HCT116 (cell line): ENCODE data around the gene RFX3. TPM values are rescaled to one million over a fixed set of nuclear protein-coding genes. Genes with fewer than 3 reads are reported as not detected.
"Not testable (repeated sequence)": the region's sequence is repeated elsewhere in the genome, so short reads cannot be mapped to it uniquely, and the experiment has no call there.

ENCODE experiments used
- ATAC-seq: fragments of 200-7000 bp; cut with Tn5 transposase; 2 replicates; pipeline ENCODE4 v1.9.1; 2020; ENCODE audit warnings: mild to moderate bottlenecking, moderate library complexity
- BruUV-seq: library from RNA; stranded (reverse); fragments of 400-500 nt; replicated peaks from 2 replicates; lab custom pipeline; 2021; lab: Mats Ljungman, UMichigan
- CTCF ChIA-PET: fragments of 300-600 bp; sonication (Branson Sonifier 250); formaldehyde crosslinking; loops from one replicate; lab custom pipeline; 2021; ENCODE audit warnings: antibody characterized with exemption; lab: Charles Lee
- POLR2A ChIA-PET: fragments of 300-600, 350-600 bp; sonication (Branson Sonifier 250); formaldehyde crosslinking; loops from one replicate; lab custom pipeline; 2021; ENCODE audit warnings: antibody characterized with exemption; lab: Charles Lee
- RAD21 ChIA-PET, 2 experiments: fragments of 300-600 bp; sonication (Branson Sonifier 250); formaldehyde crosslinking; loops; one replicate each; lab custom pipeline; 2023; ENCODE audit warnings: low total read pairs in 2 of 2; ENCODE audit not compliant: uncharacterized antibody in 2 of 2, unreplicated experiment in 2 of 2, low non-redundant PET in 1 of 2; lab: Charles Lee
- DNase-seq: peaks from one replicate; pipeline ENCODE4 v3.0.0-alpha.2; 2010; ENCODE audit warnings: low read depth, low spot score
- H2AFZ ChIP-seq: fragments of 200-600 bp; shearing (Covaris generic), sonication (generic); 2 replicates; pipeline ENCODE4 v1.6.1; 2017; ENCODE audit warnings: low read depth, mixed run types, mixed read lengths, antibody characterized with exemption, low read length; ENCODE audit not compliant: poor library complexity, severe bottlenecking
- H3K27ac ChIP-seq: 2 replicates; pipeline ENCODE4 v1.5.1; 2012; ENCODE audit warnings: low read depth, low read length
- H3K27me3 ChIP-seq: fragments of 200-600 bp; sonication (generic); 2 replicates; pipeline ENCODE4 v1.6.1; 2016; ENCODE audit warnings: mixed run types, low read length, mixed read lengths; ENCODE audit not compliant: insufficient read depth
- H3K36me3 ChIP-seq, 2 experiments: fragments of 200-500 bp in 1 of 2; fragments of 200-600 bp in 1 of 2; sonication (Bioruptor generic) in 1 of 2; sonication (generic) in 1 of 2; 2 replicates each; pipeline versions ENCODE4 v1.5.1 to v1.6.1; 2014 to 2016; ENCODE audit warnings: low read length in 2 of 2, inconsistent platforms in 1 of 2, mixed read lengths in 1 of 2, mixed run types in 1 of 2; ENCODE audit not compliant: insufficient read depth in 2 of 2, control insufficient read depth in 1 of 2
- H3K4me1 ChIP-seq, 2 experiments: fragments of 200-600 bp in 1 of 2; sonication (generic) in 1 of 2; 2 replicates each; pipeline versions ENCODE4 v1.5.1 to v1.6.1; 2012 to 2017; ENCODE audit warnings: low read length in 2 of 2, inconsistent platforms in 1 of 2, mild to moderate bottlenecking in 1 of 2, mixed read lengths in 1 of 2, mixed run types in 1 of 2, moderate library complexity in 1 of 2; ENCODE audit not compliant: insufficient read depth in 2 of 2, control insufficient read depth in 1 of 2
- H3K4me2 ChIP-seq: fragments of 200-600 bp; sonication (generic); 2 replicates; pipeline ENCODE4 v1.6.1; 2017; ENCODE audit warnings: mixed run types, low read length, mixed read lengths
- H3K4me3 ChIP-seq, 2 experiments: fragments of 200-600 bp in 1 of 2; sonication (generic) in 1 of 2; replicated peaks in 1 of 2; 2 replicates each; pipeline ENCODE4 v1.5.1; 2011 to 2016; ENCODE audit warnings: low read length in 2 of 2, control low read depth in 1 of 2, low read depth in 1 of 2, mild to moderate bottlenecking in 1 of 2, mixed read lengths in 1 of 2, mixed run types in 1 of 2
- H3K79me2 ChIP-seq: fragments of 200-600 bp; sonication (generic); 2 replicates; pipeline ENCODE4 v1.6.1; 2017; ENCODE audit warnings: mild to moderate bottlenecking, mixed run types, low read length, moderate library complexity, mixed read lengths; ENCODE audit not compliant: insufficient read depth
- H3K9ac ChIP-seq: fragments of 200-600 bp; sonication (generic); 2 replicates; pipeline ENCODE4 v1.6.1; 2016; ENCODE audit warnings: low read length, mixed read lengths
- H3K9me2 ChIP-seq: fragments of 200-600 bp; sonication (generic), shearing (Covaris generic); 2 replicates; pipeline ENCODE4 v1.6.1; 2017; ENCODE audit warnings: mixed run types, mild to moderate bottlenecking, moderate library complexity; ENCODE audit not compliant: insufficient read depth
- H3K9me3 ChIP-seq, 2 experiments: fragments of 200-500 bp in 1 of 2; fragments of 200-600 bp in 1 of 2; sonication (Bioruptor generic) in 1 of 2; sonication (generic) in 1 of 2; 2 replicates each; pipeline ENCODE4 v1.6.1; 2014 to 2017; ENCODE audit warnings: low read length in 2 of 2, mixed read lengths in 2 of 2, inconsistent platforms in 1 of 2, low read depth in 1 of 2, mild to moderate bottlenecking in 1 of 2, mixed run types in 1 of 2, moderate library complexity in 1 of 2; ENCODE audit not compliant: control insufficient read depth in 1 of 2, insufficient read depth in 1 of 2
- H4K20me1 ChIP-seq: fragments of 200-600 bp; sonication (generic), shearing (Covaris generic); 2 replicates; pipeline ENCODE4 v1.6.1; 2017; ENCODE audit warnings: mixed run types, mild to moderate bottlenecking, moderate library complexity; ENCODE audit not compliant: insufficient read depth
- ATF3 ChIP-seq: IDR thresholded peaks from 2 replicates; pipeline ENCODE4 v1.6.1; 2012
- CBX3 ChIP-seq: IDR thresholded peaks from 2 replicates; pipeline ENCODE4 v1.6.1; 2012; ENCODE audit warnings: low read depth
- CEBPB ChIP-seq: IDR thresholded peaks from 2 replicates; pipeline ENCODE4 v1.6.1; 2012; ENCODE audit warnings: low read depth
- EGR1 ChIP-seq: IDR thresholded peaks from 2 replicates; pipeline ENCODE4 v1.6.1; 2012; ENCODE audit warnings: low read depth
- ELF1 ChIP-seq: IDR thresholded peaks from 2 replicates; pipeline ENCODE4 v1.6.1; 2012; ENCODE audit warnings: low read depth, borderline replicate concordance
- EZH2 ChIP-seq: fragments of 200-600 bp; sonication (generic); IDR thresholded peaks from 2 replicates; pipeline ENCODE4 v1.6.1; 2017; ENCODE audit warnings: antibody characterized with exemption, mixed run types
- EZH2phosphoT487 ChIP-seq: fragments of 200-600 bp; IDR thresholded peaks from 2 replicates; pipeline ENCODE4 v1.6.1; 2018; ENCODE audit warnings: antibody characterized with exemption, borderline replicate concordance
- POLR2A ChIP-seq: IDR thresholded peaks from 2 replicates; pipeline ENCODE4 v1.7.0; 2011; ENCODE audit warnings: borderline replicate concordance; ENCODE audit not compliant: insufficient read depth, insufficient read length; ENCODE audit errors: extremely low read depth
- POLR2AphosphoS5 ChIP-seq: IDR thresholded peaks from 2 replicates; pipeline ENCODE4 v1.6.1; 2011; ENCODE audit warnings: mild to moderate bottlenecking, low read depth, low read length, moderate library complexity
- RAD21 ChIP-seq: IDR thresholded peaks from 2 replicates; pipeline ENCODE4 v1.6.1; 2012; ENCODE audit warnings: low read depth, mild to moderate bottlenecking
- REST ChIP-seq: IDR thresholded peaks from 2 replicates; pipeline ENCODE4 v1.6.1; 2012; ENCODE audit warnings: low read depth
- SIN3A ChIP-seq: IDR thresholded peaks from 2 replicates; pipeline ENCODE4 v1.6.1; 2012; ENCODE audit warnings: low read depth
- SRF ChIP-seq: IDR thresholded peaks from 2 replicates; pipeline ENCODE4 v1.6.1; 2012; ENCODE audit warnings: low read depth
- TCF7L2 ChIP-seq: IDR thresholded peaks from 2 replicates; pipeline ENCODE4 v1.7.0; 2011; ENCODE audit warnings: borderline replicate concordance, inconsistent platforms; ENCODE audit not compliant: insufficient read depth, insufficient read length; ENCODE audit errors: extremely low read depth
- ZBTB33 ChIP-seq: IDR thresholded peaks from 2 replicates; pipeline ENCODE4 v1.6.1; 2011; ENCODE audit warnings: mild to moderate bottlenecking, low read length, moderate library complexity; ENCODE audit not compliant: insufficient replicate concordance; ENCODE audit errors: extremely low read depth
- ZFX ChIP-seq: fragments of 450-650 bp; IDR thresholded peaks from 2 replicates; pipeline ENCODE4 v1.6.1; 2017
- intact Hi-C: fragments of 100-400 bp; cut with micrococcal nuclease; formaldehyde crosslinking; loops from 2 replicates; pipeline ENCODE4 v1.10.0; 2022
- total RNA-seq: library from RNA; stranded (reverse); gene quantifications from one replicate; pipeline ENCODE4 v1.2.1, GENCODE V29; 2021; ENCODE audit not compliant: unreplicated experiment

RFX3 gene
- total RNA-seq, 1 experiment from 2014 or later: 11.8 TPM

- TF ChIP-seq CEBPB (no peak), EZH2phosphoT487 (no peak), EGR1 (no peak), SIN3A (no peak), ZFX (no peak), POLR2AphosphoS5 (no peak), TCF7L2 (no peak), POLR2A (no peak), REST (no peak), ELF1 (no peak), RAD21 (no peak), SRF (no peak), EZH2 (no peak), ZBTB33 (no peak), ATF3 (no peak), CBX3 (no peak)
- no TSS peak for BruUV-seq
- Histone ChIP-seq H3K4me2 (no peak overlapping the region), H4K20me1 (no peaks in the 10 kb centered on the region), H3K4me3 (no peak overlapping the region), H3K9me2 (no peaks in the 10 kb centered on the region), H3K27ac (no peak overlapping the region), H3K9ac (no peak overlapping the region), H3K27me3 (no peaks in the 10 kb centered on the region), H2AFZ (no peak overlapping the region), H3K9me3 (no peaks in the 10 kb centered on the region), H3K4me1 (no peaks in the 10 kb centered on the region), H3K79me2 (no peaks in the 10 kb centered on the region), H3K36me3 (no peaks in the 10 kb centered on the region)
- ChIA-PET POLR2A (no interaction called here), CTCF (no interaction called here), RAD21 (no interaction called here)
- intact Hi-C loops: no loop called here
- no peak for ATAC-seq
- DNase-seq: no peak
Measured at GRCh38 chr9:3308609-3309008, 217.2 kb downstream of the RFX3 start.

- POLR2A ChIA-PET, H3K79me2 ChIP-seq, H3K9ac ChIP-seq, H3K4me2 ChIP-seq, H3K9me3 ChIP-seq, CTCF ChIA-PET, intact Hi-C loops, H2AFZ ChIP-seq, H4K20me1 ChIP-seq, H3K4me1 ChIP-seq, H3K9me2 ChIP-seq, H3K27me3 ChIP-seq, RAD21 ChIA-PET, H3K4me3 ChIP-seq, H3K27ac ChIP-seq, BruUV-seq, DNase-seq, ATAC-seq, H3K36me3 ChIP-seq: not testable (repeated sequence)
Measured at GRCh38 chr9:3304388-3304787, 221.4 kb downstream of the RFX3 start.
